GM18502 (cell line): ENCODE results near the gene FKBP14.
"Not testable (repeated sequence)": the region's sequence is repeated elsewhere in the genome, so short reads cannot be mapped to it uniquely, and the experiment has no call there.

ENCODE experiments used
- ATAC-seq: cut with Tn5 transposase; IDR thresholded peaks from one replicate; pipeline ENCODE4 v1.9.1; 2021; ENCODE audit warnings: mild to moderate bottlenecking; ENCODE audit not compliant: unreplicated experiment, poor library complexity

The FKBP14 gene

DNA sequence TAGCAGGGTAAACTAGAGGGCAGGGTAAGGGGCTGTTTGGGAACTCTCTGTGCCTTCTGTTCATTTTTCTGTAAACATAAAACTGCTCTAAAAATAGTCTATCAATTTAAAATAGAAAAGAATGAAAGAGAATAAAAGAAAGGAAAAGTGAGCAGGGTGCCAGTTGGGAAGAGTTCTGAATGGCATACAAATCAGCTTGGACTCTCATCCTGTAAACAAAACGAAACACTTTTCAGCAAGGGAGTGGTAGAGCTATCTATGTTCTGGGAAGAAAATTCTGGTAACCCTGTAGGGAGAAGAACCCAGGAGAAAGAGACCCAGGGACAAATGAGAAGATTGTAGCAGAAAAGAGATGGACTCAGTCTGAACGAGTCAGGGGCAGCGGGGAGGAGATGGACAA, 61.5 kb downstream of the FKBP14 start:
- ATAC-seq: no peak

DNA sequence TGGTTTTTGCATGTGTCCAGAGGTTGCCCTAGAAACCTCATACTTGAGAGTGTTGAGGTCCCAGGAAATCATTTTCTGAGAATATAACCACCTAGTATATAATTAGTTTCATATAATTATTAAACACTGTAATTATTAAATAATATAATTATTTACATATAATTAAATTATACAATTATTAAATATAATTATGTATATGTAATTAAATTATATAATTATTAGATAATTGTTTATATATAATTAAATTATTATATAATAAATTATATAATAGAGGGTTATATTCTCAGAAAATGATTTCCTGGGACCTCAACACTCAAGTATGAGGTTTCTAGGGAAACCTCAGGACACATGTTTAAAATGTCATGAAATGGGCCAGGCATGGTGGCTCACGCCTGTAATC, 64.5 kb downstream of the FKBP14 start:
- ATAC-seq: no peak

GRCh38 chr7:29961611-29962010, 64.9 kb downstream of the FKBP14 start:
- not testable (repeated sequence) for ATAC-seq
